ENCODE measurements around the gene EFCAB5.
"Not testable (repeated sequence)": the region's sequence is repeated elsewhere in the genome, so short reads cannot be mapped to it uniquely, and the experiment has no call there.

EFCAB5 gene

DNA sequence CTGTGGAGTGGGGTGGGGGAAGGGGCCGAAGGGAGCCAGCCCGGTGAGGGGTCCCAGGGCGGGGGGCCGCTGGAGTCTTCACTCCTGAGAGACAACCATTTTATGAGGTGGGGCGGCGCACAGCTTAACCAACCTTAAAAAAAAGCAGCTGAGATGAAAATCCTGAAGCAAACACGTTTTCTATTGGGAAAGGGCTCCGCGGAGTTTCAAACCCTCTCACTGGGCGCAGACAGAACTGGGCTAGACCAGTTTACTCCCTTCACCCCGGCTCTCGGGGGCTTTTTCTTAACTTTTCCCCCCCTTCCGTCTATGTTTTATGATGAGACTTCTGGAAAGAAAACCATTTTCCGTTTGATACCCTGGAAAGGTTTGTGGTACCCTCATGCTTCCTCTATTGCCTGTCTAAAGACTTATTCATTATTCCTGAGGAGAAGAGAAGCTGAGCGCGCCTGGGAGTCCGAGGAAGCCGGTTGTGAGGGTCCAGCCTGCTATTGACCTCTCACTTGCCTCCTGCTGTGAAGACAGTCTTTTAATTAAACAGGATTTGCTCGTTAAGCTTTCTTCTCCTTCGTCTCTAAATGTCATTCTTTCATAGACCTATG lies 10.9 kb upstream of the EFCAB5 start:
- no peaks in the 10 kb centered on the region for H3K9me3 ChIP-seq (ENCODE audit: severe bottlenecking)
- H3K27ac ChIP-seq = peak overlapping the region; percentile 93
- no peaks in the 10 kb centered on the region; the same call in 1 of the 2 replicates for H3K36me3 ChIP-seq
- no peaks in the 10 kb centered on the region for H3K27me3 ChIP-seq (ENCODE audit: insufficient read depth, low read depth, severe bottlenecking)
- peak overlapping the region; percentile 97 for H3K4me3 ChIP-seq (ENCODE audit: low read depth, low read length)
- TF ChIP-seq, protein P1, sequence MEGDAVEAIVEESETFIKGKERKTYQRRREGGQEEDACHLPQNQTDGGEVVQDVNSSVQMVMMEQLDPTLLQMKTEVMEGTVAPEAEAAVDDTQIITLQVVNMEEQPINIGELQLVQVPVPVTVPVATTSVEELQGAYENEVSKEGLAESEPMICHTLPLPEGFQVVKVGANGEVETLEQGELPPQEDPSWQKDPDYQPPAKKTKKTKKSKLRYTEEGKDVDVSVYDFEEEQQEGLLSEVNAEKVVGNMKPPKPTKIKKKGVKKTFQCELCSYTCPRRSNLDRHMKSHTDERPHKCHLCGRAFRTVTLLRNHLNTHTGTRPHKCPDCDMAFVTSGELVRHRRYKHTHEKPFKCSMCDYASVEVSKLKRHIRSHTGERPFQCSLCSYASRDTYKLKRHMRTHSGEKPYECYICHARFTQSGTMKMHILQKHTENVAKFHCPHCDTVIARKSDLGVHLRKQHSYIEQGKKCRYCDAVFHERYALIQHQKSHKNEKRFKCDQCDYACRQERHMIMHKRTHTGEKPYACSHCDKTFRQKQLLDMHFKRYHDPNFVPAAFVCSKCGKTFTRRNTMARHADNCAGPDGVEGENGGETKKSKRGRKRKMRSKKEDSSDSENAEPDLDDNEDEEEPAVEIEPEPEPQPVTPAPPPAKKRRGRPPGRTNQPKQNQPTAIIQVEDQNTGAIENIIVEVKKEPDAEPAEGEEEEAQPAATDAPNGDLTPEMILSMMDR (IDR thresholded peaks at IDR 0.05; ENCODE audit: low read depth, low read length) = no peak
- DNase-seq = no peak

GRCh38 chr17:29931231-29931932 lies 10.1 kb upstream of the EFCAB5 start:
- peak overlapping the region; percentile 93 for H3K27ac ChIP-seq
- no peaks in the 10 kb centered on the region for H3K27me3 ChIP-seq (ENCODE audit: insufficient read depth, low read depth, severe bottlenecking)
- no peaks in the 10 kb centered on the region for H3K9me3 ChIP-seq (ENCODE audit: severe bottlenecking)
- TF ChIP-seq, protein P1 (IDR thresholded peaks at IDR 0.05; ENCODE audit: low read depth, low read length) = peak; percentile 78
- DNase-seq = peak; percentile 75
- no peaks in the 10 kb centered on the region; the same call in 1 of the 2 replicates for H3K36me3 ChIP-seq
- H3K4me3 ChIP-seq (ENCODE audit: low read depth, low read length) = peak overlapping the region; percentile 97

DNA sequence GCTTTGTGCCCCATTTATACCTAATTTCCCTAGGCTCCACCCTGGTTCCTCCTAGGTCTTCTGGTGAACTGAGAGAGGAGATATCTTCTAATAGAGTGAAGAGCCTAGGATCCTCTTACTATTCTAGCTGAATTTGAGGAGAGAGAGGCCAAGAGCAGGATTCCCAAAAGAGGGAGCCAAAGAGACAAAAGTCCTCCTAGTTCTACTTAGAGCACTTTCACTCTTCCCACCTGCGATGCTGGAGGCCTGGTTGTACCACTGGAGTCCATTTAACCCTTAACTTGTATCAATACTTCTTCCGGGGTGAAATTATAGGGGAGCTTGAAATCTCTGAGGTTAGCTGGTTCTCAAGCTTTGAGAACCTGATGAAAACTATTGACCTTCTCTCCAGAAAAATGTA lies 8.1 kb upstream of the EFCAB5 start:
- TF ChIP-seq, protein P1 (IDR thresholded peaks at IDR 0.05; ENCODE audit: low read depth, low read length) = peak; percentile 42; the same call in 1 of the 2 replicates
- H3K27me3 ChIP-seq (ENCODE audit: insufficient read depth, low read depth, severe bottlenecking) = no peaks in the 10 kb centered on the region
- peak; percentile 19 for DNase-seq
- H3K9me3 ChIP-seq (ENCODE audit: severe bottlenecking) = no peaks in the 10 kb centered on the region
- H3K36me3 ChIP-seq = no peaks in the 10 kb centered on the region; the same call in 1 of the 2 replicates
- no peak overlapping the region for H3K27ac ChIP-seq
- no peak overlapping the region for H3K4me3 ChIP-seq (ENCODE audit: low read depth, low read length)

DNA sequence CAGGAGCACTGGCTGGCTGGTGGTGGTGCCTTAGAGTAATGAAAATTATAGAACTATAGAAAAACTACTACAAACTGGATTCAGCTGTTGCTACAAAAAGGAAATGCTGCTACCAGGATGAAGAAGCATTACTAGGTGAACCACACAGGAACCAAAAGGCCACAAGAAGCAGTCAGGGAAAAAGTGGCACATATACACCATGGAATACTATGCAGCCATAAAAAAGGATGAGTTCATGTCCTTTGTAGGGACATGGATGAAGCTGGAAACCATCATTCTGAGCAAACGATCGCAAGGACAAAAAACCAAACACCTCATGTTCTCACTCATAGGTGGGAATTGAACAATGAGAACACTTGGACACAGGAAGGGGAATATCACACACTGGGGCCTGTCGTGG lies 5.5 kb upstream of the EFCAB5 start:
- H3K27ac ChIP-seq; H3K27me3 ChIP-seq (ENCODE audit: insufficient read depth, low read depth, severe bottlenecking); DNase-seq; H3K4me3 ChIP-seq (ENCODE audit: low read depth, low read length); H3K9me3 ChIP-seq (ENCODE audit: severe bottlenecking); H3K36me3 ChIP-seq: not testable (repeated sequence)

DNA sequence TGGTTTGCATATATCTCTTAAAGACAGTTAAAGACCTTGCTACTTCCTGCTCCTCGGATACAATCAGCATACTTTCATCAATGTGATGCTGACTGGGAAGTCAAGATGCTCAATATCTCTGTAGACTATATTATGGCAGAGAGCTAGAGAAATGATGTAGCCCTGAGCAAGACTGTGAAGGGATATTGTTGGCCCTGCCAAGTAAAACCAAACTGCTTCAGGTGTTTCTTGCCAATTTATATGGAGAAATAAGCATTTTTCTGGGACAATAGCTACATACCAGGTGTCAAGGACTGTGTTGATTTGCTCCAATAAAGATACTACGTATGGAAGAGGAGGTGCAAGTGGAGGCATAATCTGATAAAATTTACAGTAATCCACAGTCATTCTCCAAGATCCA lies 4.7 kb upstream of the EFCAB5 start:
- H3K36me3 ChIP-seq = no peaks in the 10 kb centered on the region
- DNase-seq = no peak
- H3K4me3 ChIP-seq (ENCODE audit: low read depth, low read length) = no peak overlapping the region
- no peaks in the 10 kb centered on the region for H3K9me3 ChIP-seq (ENCODE audit: severe bottlenecking)
- TF ChIP-seq, protein P1 (IDR thresholded peaks at IDR 0.05; ENCODE audit: low read depth, low read length) = no peak
- peak overlapping the region; percentile 49 for H3K27ac ChIP-seq
- no peaks in the 10 kb centered on the region for H3K27me3 ChIP-seq (ENCODE audit: insufficient read depth, low read depth, severe bottlenecking)

DNA sequence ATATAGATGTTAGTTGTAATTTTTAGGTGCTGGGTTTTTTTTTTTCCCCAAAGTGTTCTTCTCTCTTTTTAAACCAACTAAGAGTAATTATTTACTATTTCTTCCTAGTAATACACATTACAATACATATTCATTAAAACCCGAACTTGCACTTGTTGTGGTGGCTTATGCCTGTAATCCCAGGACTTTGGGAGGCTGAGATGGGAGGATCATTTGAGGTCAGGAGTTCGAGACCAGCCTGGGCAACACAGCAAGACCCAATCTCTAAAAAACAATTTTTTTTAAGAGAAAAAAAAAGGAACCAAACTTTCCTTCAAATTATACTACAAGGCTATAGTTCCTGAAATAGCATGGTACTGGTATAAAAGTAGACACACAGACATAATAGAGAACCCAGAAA lies 3.8 kb downstream of the EFCAB5 start:
- H3K27ac ChIP-seq = no peak overlapping the region
- no peak for DNase-seq
- H3K9me3 ChIP-seq (ENCODE audit: severe bottlenecking) = no peaks in the 10 kb centered on the region
- no peak overlapping the region for H3K4me3 ChIP-seq (ENCODE audit: low read depth, low read length)
- no peaks in the 10 kb centered on the region for H3K27me3 ChIP-seq (ENCODE audit: insufficient read depth, low read depth, severe bottlenecking)
- H3K36me3 ChIP-seq = no peaks in the 10 kb centered on the region
- TF ChIP-seq, protein P1 (IDR thresholded peaks at IDR 0.05; ENCODE audit: low read depth, low read length) = no peak

Measured in WERI-Rb-1 (cell line).